OCI-LY7 (cell line): ENCODE measurements around the gene CYP1B1. TPM values are rescaled to one million over a fixed set of nuclear protein-coding genes. Genes with fewer than 3 reads are reported as not detected.

Source experiments
- BruUV-seq: library from RNA; stranded (reverse); fragments of 400-500 nt; replicated peaks from 2 replicates; lab custom pipeline; 2021; lab: Mats Ljungman, UMichigan
- CTCF ChIA-PET: fragments of 300-600 bp; sonication (Branson Sonifier 250); formaldehyde crosslinking; loops from one replicate; lab custom pipeline; 2022; ENCODE audit warnings: antibody characterized with exemption; ENCODE audit not compliant: unreplicated experiment; lab: Charles Lee
- POLR2A ChIA-PET: fragments of 300-600 bp; sonication (Branson Sonifier 250); formaldehyde crosslinking; loops from one replicate; lab custom pipeline; 2022; ENCODE audit warnings: antibody characterized with exemption; lab: Charles Lee
- DNase-seq: peaks from one replicate; pipeline ENCODE4 v3.0.0-alpha.2; 2015; ENCODE audit warnings: low spot score
- H2AFZ ChIP-seq: fragments of 200-600 bp; sonication (generic), shearing (Covaris generic); 2 replicates; pipeline ENCODE4 v1.6.1; 2014; ENCODE audit warnings: mild to moderate bottlenecking, antibody characterized with exemption, low read length, moderate library complexity
- H3K27ac ChIP-seq: fragments of 200-600 bp; sonication (generic); 2 replicates; pipeline ENCODE4 v1.5.1; 2014; ENCODE audit warnings: mixed run types, low read depth, mild to moderate bottlenecking, moderate library complexity, low read length, inconsistent platforms; ENCODE audit not compliant: poor library complexity, severe bottlenecking
- H3K36me3 ChIP-seq: fragments of 200-600 bp; sonication (generic); 2 replicates; pipeline ENCODE4 v1.6.1; 2014; ENCODE audit warnings: mild to moderate bottlenecking, antibody characterized with exemption, low read length, moderate library complexity, mixed read lengths; ENCODE audit not compliant: insufficient read depth
- H3K4me1 ChIP-seq: fragments of 200-600 bp; sonication (generic); 2 replicates; pipeline ENCODE4 v1.5.1; 2014; ENCODE audit warnings: mild to moderate bottlenecking, low read length; ENCODE audit not compliant: insufficient read depth, poor library complexity, severe bottlenecking
- H3K4me2 ChIP-seq: fragments of 200-600 bp; sonication (generic); 2 replicates; pipeline ENCODE4 v1.6.1; 2014; ENCODE audit warnings: mild to moderate bottlenecking, low read length
- H3K4me3 ChIP-seq: fragments of 200-600 bp; sonication (generic); 2 replicates; pipeline ENCODE4 v1.5.1; 2014; ENCODE audit warnings: mild to moderate bottlenecking, low read depth, low read length; ENCODE audit not compliant: poor library complexity, severe bottlenecking
- H3K79me2 ChIP-seq: fragments of 200-600 bp; sonication (generic); 2 replicates; pipeline ENCODE4 v1.6.1; 2016; ENCODE audit warnings: low read depth, mild to moderate bottlenecking, low read length, moderate library complexity, mixed read lengths; ENCODE audit not compliant: insufficient read depth
- H3K9me2 ChIP-seq: fragments of 200-600 bp; sonication (generic); 2 replicates; pipeline ENCODE4 v1.6.1; 2016; ENCODE audit warnings: mild to moderate bottlenecking, low read length, mixed read lengths; ENCODE audit not compliant: insufficient read depth
- H3K9me3 ChIP-seq: fragments of 200-600 bp; sonication (generic); 2 replicates; pipeline ENCODE4 v1.6.1; 2014; ENCODE audit warnings: mild to moderate bottlenecking, mixed run types, low read length, mixed read lengths
- H4K20me1 ChIP-seq: fragments of 200-600 bp; sonication (generic); 2 replicates; pipeline ENCODE4 v1.6.1; 2014; ENCODE audit warnings: mild to moderate bottlenecking, antibody characterized with exemption, low read length, moderate library complexity, mixed read lengths; ENCODE audit not compliant: insufficient read depth
- EZH2phosphoT487 ChIP-seq: fragments of 200-600 bp; sonication (generic); IDR thresholded peaks from 2 replicates; pipeline ENCODE4 v1.6.1; 2018; ENCODE audit warnings: low read depth, borderline replicate concordance, mild to moderate bottlenecking, mixed run types, antibody characterized with exemption, low read length, moderate library complexity, mixed read lengths
- intact Hi-C: fragments of 100-400 bp; cut with micrococcal nuclease; formaldehyde crosslinking; loops from one replicate; pipeline ENCODE4 v1.10.0; 2022; ENCODE audit not compliant: unreplicated experiment
- total RNA-seq, 2 experiments: library from RNA; depleted of rRNA in 1 of 2; stranded (reverse); fragments of >200 nt in 1 of 2; shearing (Covaris generic) in 1 of 2; gene quantifications; 2 replicates each; pipeline ENCODE4 v1.2.3, GENCODE V29; 2014 to 2022
- TF ChIP-seq, protein P1 (sequence below): fragments of 200-600 bp; sonication (generic); conservative IDR thresholded peaks from 2 replicates; pipeline ENCODE4 v1.5.1; 2014; ENCODE audit warnings: mild to moderate bottlenecking, antibody characterized with exemption, low read length, moderate library complexity, mixed read lengths

The CYP1B1 gene
- total RNA-seq, 2 experiments from 2014 or later, result 0.44 TPM; not detected in 1

DNA sequence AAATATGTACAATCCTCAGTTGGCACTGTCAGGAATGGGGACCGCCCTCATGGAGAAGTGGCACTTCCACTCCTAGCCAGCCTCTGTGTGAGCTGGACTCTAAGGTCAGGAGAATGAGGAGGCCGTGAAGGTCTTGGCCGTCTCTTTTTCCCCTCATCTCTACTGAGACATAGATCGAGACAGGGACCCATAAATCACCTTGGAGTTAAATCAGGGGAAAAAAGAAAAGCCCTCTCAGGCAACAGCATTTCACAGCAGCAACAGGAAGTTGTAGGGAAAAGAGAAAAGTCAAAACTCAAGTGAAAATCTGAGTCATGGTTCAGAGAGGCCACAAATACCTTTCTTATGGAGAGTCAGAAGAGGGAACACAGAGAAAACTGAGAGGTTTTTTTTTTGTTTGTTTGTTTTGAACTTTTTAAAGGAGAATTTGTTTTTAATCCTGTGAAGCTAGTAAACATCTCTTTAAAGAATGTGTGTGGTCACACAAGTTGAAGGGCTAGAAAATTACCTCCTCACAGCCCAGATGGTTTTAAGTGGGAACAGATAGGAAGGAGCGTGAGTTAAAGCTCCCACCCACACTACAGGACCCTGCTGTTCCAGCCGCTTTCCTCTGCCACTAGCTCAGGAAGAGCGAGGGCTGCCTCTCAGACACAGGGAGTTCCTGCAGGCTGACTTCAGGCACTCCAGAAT lies 30.6 kb upstream of the CYP1B1 start:
- Histone ChIP-seq H4K20me1 (no peaks in the 10 kb centered on the region), H3K4me3 (no peak overlapping the region), H3K36me3 (no peaks in the 10 kb centered on the region), H2AFZ (no peak overlapping the region), H3K9me3 (no peaks in the 10 kb centered on the region), H3K27ac (no peak overlapping the region), H3K4me1 (no peaks in the 10 kb centered on the region), H3K4me2 (no peak overlapping the region), H3K9me2 (no peaks in the 10 kb centered on the region), H3K79me2 (no peaks in the 10 kb centered on the region)
- TF ChIP-seq EZH2phosphoT487, result no peak
- TF ChIP-seq, protein P1, sequence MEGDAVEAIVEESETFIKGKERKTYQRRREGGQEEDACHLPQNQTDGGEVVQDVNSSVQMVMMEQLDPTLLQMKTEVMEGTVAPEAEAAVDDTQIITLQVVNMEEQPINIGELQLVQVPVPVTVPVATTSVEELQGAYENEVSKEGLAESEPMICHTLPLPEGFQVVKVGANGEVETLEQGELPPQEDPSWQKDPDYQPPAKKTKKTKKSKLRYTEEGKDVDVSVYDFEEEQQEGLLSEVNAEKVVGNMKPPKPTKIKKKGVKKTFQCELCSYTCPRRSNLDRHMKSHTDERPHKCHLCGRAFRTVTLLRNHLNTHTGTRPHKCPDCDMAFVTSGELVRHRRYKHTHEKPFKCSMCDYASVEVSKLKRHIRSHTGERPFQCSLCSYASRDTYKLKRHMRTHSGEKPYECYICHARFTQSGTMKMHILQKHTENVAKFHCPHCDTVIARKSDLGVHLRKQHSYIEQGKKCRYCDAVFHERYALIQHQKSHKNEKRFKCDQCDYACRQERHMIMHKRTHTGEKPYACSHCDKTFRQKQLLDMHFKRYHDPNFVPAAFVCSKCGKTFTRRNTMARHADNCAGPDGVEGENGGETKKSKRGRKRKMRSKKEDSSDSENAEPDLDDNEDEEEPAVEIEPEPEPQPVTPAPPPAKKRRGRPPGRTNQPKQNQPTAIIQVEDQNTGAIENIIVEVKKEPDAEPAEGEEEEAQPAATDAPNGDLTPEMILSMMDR, result no peak
- CTCF ChIA-PET, result interaction anchor here (1.1 kb wide), 1 partner anchor 210 kb away, joined by 3 read pairs; no protein-coding TSS in a partner anchor
- BruUV-seq, result no TSS peak
- intact Hi-C loops, result no loop called here
- no peak for DNase-seq
- POLR2A ChIA-PET, result no interaction called here

DNA sequence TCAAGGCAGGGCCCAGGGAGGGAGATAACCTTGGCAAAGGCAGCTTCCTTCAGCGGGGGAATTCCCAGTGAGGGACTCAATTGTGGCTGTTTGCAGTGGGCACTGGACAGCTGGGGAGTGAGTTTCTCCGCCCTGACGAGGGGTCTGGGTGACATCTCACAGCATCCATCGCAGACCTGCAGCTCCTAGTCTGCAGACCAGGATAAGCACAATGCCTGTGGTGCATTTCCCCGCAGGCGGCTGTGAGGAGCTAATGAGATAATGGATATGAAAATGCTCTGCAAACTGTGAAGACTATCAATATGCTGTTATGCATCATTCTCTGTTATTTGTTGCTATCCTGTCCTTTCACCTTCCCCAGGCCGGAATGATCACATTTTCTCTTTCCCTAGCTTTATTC lies 30.0 kb upstream of the CYP1B1 start:
- CTCF ChIA-PET, result interaction anchor here (1.1 kb wide), 1 partner anchor 211 kb away, joined by 3 read pairs; no protein-coding TSS in a partner anchor
- TF ChIP-seq EZH2phosphoT487, result no peak
- TF ChIP-seq, protein P1, result no peak
- Histone ChIP-seq H3K4me1 (no peaks in the 10 kb centered on the region), H3K36me3 (no peaks in the 10 kb centered on the region), H3K9me3 (no peaks in the 10 kb centered on the region), H3K27ac (no peak overlapping the region), H3K9me2 (no peaks in the 10 kb centered on the region), H4K20me1 (no peaks in the 10 kb centered on the region), H2AFZ (no peak overlapping the region), H3K4me3 (no peak overlapping the region), H3K4me2 (no peak overlapping the region), H3K79me2 (no peaks in the 10 kb centered on the region)
- intact Hi-C loops, result no loop called here
- DNase-seq, result no peak
- POLR2A ChIA-PET, result no interaction called here
- BruUV-seq, result no TSS peak

DNA sequence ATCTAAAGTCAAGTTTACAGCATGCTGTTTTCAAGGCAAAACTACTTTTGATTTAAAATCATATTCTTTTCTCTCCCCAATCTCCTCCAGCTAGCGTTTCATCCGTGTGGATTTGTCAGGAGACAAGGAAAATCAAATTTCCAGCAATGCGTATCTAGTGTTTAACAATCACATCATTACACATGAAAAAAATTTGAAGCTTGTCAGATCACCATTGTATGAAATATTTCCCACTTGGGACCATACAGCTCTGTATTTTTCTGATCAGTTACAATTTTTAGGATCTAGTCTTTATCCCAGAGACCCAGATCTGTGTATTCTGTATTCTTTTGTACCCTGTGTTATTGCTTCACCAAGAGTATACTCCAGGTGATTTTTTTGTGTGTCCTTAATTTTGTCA lies 28.6 kb upstream of the CYP1B1 start:
- POLR2A ChIA-PET, result interaction anchor here (0.6 kb wide), 1 partner anchor 687 kb away, joined by 3 read pairs; no protein-coding TSS in a partner anchor

More for the DNA sequence above, 28.6 kb upstream of the CYP1B1 start:
- no peaks in the 10 kb centered on the region for H3K36me3 ChIP-seq
- DNase-seq, result no peak
- CTCF ChIA-PET, result no interaction called here
- no peaks in the 10 kb centered on the region for H3K9me2 ChIP-seq
- BruUV-seq, result no TSS peak
- H3K4me2 ChIP-seq, result no peak overlapping the region
- no peaks in the 10 kb centered on the region for H4K20me1 ChIP-seq
- no peaks in the 10 kb centered on the region for H3K9me3 ChIP-seq
- no peaks in the 10 kb centered on the region for H3K79me2 ChIP-seq
- no peak overlapping the region for H2AFZ ChIP-seq
- intact Hi-C loops, result no loop called here
- H3K4me1 ChIP-seq, result no peaks in the 10 kb centered on the region
- H3K4me3 ChIP-seq, result no peak overlapping the region
- TF ChIP-seq, protein P1, result no peak
- TF ChIP-seq EZH2phosphoT487, result no peak
- H3K27ac ChIP-seq, result no peak overlapping the region
